Measurements from ENCODE around the gene SPEG. TPM values are rescaled to one million over a fixed set of nuclear protein-coding genes. Genes with fewer than 3 reads are reported as not detected.
A peak's percentile ranks its signal among the peaks of the same experiment; 100 is the strongest.

Gene SPEG
- total RNA-seq, 2 donors from 2014 or later: 23.1 to 29.8 TPM

DNA sequence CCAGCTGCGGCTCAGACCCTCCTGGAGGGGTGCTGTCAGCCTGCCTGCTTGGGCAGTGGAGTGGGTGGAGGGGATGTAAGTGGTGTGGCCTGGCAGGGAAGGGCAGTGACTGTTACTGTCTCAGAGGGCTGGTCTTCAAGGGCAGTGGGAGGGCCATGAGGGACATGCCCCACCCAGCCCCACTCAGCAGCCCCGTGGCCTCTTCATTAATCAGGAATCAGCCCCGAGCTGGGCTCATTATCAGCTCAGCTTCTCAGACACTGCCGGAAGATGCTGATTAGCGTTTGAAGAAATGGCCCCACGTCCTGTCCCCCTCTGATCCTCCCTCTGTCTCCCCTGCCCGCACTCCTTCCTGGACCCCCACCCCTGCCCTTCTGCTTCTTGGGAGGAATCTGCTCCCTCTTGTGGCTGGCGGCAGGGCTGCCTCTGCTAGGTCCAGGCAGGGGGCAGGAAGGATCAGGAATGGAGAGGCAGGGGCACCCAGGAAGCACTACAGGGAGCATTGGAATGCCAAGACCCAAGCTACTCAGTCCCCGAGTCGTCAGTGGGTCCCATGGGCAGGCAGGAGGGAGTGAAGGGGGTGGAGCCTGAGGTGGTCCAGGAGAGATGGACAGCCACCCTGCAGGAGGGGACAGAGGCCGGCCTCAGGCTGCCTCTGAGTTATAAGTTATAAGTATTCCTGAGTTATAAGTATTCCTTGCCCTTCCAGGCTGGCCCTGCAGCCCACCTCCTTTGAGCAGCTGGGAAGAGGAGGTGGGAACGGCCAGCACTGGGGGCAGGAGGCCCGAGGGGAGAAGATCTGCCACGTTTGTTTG, 86.6 kb downstream of the SPEG start:
- no peaks in the 10 kb centered on the region for H3K9me3 ChIP-seq (ENCODE audit: control insufficient read depth, low read length)
- Mint-ChIP-seq H3K27ac (peak overlapping the region; percentile 59), H3K27me3 (ENCODE audit: insufficient read depth) (peaks cover 36% of the 10 kb centered on the region), H3K36me3 (ENCODE audit: low read depth) (no peaks in the 10 kb centered on the region), H3K9me3 (no peaks in the 10 kb centered on the region), H3K4me3 (peak overlapping the region; percentile 50), H3K4me1 (peaks cover 32% of the 10 kb centered on the region)
- no peak overlapping the region for H3K4me3 ChIP-seq (ENCODE audit: low read length)
- DNase-seq: peak; percentile 94
- H3K27ac ChIP-seq (ENCODE audit: low read depth, low read length): no peak overlapping the region
- peaks cover 13% of the 10 kb centered on the region for H3K4me1 ChIP-seq (ENCODE audit: control insufficient read depth, insufficient read depth, low read length)
- TF ChIP-seq, protein P1, sequence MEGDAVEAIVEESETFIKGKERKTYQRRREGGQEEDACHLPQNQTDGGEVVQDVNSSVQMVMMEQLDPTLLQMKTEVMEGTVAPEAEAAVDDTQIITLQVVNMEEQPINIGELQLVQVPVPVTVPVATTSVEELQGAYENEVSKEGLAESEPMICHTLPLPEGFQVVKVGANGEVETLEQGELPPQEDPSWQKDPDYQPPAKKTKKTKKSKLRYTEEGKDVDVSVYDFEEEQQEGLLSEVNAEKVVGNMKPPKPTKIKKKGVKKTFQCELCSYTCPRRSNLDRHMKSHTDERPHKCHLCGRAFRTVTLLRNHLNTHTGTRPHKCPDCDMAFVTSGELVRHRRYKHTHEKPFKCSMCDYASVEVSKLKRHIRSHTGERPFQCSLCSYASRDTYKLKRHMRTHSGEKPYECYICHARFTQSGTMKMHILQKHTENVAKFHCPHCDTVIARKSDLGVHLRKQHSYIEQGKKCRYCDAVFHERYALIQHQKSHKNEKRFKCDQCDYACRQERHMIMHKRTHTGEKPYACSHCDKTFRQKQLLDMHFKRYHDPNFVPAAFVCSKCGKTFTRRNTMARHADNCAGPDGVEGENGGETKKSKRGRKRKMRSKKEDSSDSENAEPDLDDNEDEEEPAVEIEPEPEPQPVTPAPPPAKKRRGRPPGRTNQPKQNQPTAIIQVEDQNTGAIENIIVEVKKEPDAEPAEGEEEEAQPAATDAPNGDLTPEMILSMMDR (conservative IDR thresholded peaks at IDR 0.05): peak; percentile 88
- peaks cover 13% of the 10 kb centered on the region for H3K27me3 ChIP-seq (ENCODE audit: control insufficient read depth, insufficient read depth, low read length, poor library complexity, severe bottlenecking)
- no peaks in the 10 kb centered on the region for H3K36me3 ChIP-seq (ENCODE audit: control insufficient read depth, insufficient read depth, low read length)
- no peak overlapping the region for H3K9ac ChIP-seq (ENCODE audit: extremely low read depth, low read length, poor library complexity, severe bottlenecking)
- 9 to 20% methylated on average over 4 to 14 of the region's 14 CpGs for WGBS, 2 experiments (ENCODE audit: insufficient coverage in 1 of 2, insufficient read length in 1 of 2)

DNA sequence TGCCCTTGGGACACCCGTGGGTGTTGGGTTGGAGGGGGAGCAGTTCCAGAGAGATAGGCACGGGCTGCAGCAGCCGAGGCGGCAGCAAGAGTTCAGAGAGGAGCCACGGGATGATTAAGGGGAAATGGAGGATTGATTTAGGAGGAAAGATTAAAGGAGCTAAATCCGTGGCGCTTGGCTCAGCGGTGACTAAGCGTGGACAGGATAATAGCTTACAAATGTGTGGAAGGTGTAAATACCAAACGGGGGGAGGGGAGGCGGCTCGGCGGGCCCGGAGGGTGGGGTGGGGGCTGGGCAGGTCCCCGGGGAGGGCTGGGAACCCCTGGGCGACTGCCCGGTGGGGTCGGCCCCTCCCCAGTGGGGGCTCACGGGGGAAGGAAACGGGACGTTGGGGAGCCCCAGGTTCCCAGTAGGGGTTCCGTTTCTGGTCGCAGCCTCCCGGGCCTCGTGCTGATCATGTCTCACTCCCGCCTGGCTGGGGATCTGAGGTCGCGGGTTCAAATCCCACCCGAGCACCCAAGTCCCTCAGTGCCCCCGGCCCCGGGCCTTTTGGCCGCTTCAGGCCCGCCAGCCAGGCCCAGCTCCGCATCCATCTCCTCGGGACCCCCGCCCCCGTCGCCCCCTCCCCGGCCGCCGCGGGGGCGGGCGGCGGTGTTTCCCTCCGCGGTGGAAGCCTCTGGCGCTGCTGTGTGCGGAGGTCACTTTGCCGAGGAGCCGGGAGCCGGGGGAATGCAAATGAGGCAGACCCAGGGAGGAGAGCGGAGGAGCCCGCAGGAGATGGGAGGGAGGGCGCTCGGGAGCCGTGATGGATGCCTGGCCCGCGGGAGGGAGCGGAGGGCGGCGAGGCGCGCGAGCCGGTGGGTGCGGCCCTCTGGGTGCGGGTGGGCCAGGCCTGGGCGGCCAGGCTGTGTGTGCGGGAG, 87.7 kb downstream of the SPEG start:
- TF ChIP-seq, protein P1 (conservative IDR thresholded peaks at IDR 0.05): no peak
- no peaks in the 10 kb centered on the region for H3K36me3 Mint-ChIP-seq (ENCODE audit: low read depth)
- peak overlapping the region; percentile 59 for H3K27ac Mint-ChIP-seq
- Histone ChIP-seq H3K36me3 (ENCODE audit: control insufficient read depth, insufficient read depth, low read length) (no peaks in the 10 kb centered on the region), H3K27ac (ENCODE audit: low read depth, low read length) (no peak overlapping the region), H3K4me1 (ENCODE audit: control insufficient read depth, insufficient read depth, low read length) (peaks cover 23% of the 10 kb centered on the region), H3K9me3 (ENCODE audit: control insufficient read depth, low read length) (no peaks in the 10 kb centered on the region), H3K9ac (ENCODE audit: extremely low read depth, low read length, poor library complexity, severe bottlenecking) (no peak overlapping the region), H3K27me3 (ENCODE audit: control insufficient read depth, insufficient read depth, low read length, poor library complexity, severe bottlenecking) (peaks cover 7% of the 10 kb centered on the region), H3K4me3 (ENCODE audit: low read length) (no peak overlapping the region)
- peaks cover 35% of the 10 kb centered on the region for H3K27me3 Mint-ChIP-seq (ENCODE audit: insufficient read depth)
- WGBS, 2 experiments (ENCODE audit: insufficient coverage in 1 of 2, insufficient read length in 1 of 2): 11% methylated on average over 31 to 70 of the region's 70 CpGs
- peak; percentile 93 for DNase-seq
- peak overlapping the region; percentile 50 for H3K4me3 Mint-ChIP-seq
- peaks cover 42% of the 10 kb centered on the region for H3K4me1 Mint-ChIP-seq
- H3K9me3 Mint-ChIP-seq: no peaks in the 10 kb centered on the region

DNA sequence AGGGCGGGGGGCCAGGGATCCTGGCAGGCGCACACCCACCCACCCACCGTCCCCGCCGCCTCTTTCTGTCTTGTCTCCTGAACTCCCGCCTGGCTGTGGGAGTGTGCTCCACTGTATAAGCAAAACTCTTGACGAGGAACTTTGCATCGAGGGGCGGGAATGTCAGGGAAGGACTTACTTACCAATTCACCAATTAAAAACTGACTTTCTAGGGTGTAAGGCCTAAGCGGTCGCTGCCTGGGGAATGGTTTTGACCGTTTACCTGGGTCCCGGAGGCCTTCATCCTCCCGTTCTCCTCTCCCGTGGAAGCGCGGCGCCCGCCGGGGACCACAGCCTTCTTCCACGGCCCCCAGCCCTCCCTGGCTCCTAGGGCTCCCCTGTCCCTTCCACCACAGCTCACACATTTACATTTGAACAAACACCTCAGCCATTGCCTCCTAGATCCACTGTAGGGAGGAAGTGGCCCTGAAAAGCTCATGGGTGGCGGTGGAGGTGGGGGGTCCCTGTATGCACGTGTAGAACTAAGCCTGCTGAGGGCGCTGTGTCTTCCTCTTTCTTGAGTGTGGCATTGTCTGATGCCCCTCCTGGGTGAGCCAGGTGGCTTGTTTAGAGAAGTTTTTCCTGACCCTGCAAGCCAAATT, 88.5 kb downstream of the SPEG start:
- TF ChIP-seq, protein P1 (conservative IDR thresholded peaks at IDR 0.05): peak; percentile 70
- WGBS, 2 experiments (ENCODE audit: insufficient coverage in 1 of 2, insufficient read length in 1 of 2): 20 to 38% methylated on average over 2 to 24 of the region's 24 CpGs
- H3K9me3 Mint-ChIP-seq: no peaks in the 10 kb centered on the region
- peaks cover 43% of the 10 kb centered on the region for H3K4me1 Mint-ChIP-seq
- H3K27me3 Mint-ChIP-seq (ENCODE audit: insufficient read depth): peaks cover 35% of the 10 kb centered on the region
- Histone ChIP-seq H3K27me3 (ENCODE audit: control insufficient read depth, insufficient read depth, low read length, poor library complexity, severe bottlenecking) (peaks cover 4% of the 10 kb centered on the region), H3K36me3 (ENCODE audit: control insufficient read depth, insufficient read depth, low read length) (no peaks in the 10 kb centered on the region), H3K4me1 (ENCODE audit: control insufficient read depth, insufficient read depth, low read length) (peaks cover 24% of the 10 kb centered on the region), H3K27ac (ENCODE audit: low read depth, low read length) (no peak overlapping the region), H3K9ac (ENCODE audit: extremely low read depth, low read length, poor library complexity, severe bottlenecking) (no peak overlapping the region), H3K9me3 (ENCODE audit: control insufficient read depth, low read length) (no peaks in the 10 kb centered on the region), H3K4me3 (ENCODE audit: low read length) (no peak overlapping the region)
- peak; percentile 83 for DNase-seq
- peak overlapping the region; percentile 50 for H3K4me3 Mint-ChIP-seq
- no peaks in the 10 kb centered on the region for H3K36me3 Mint-ChIP-seq (ENCODE audit: low read depth)
- no peak overlapping the region for H3K27ac Mint-ChIP-seq
